CD14-positive monocyte (primary cell): ENCODE measurements around the gene SPATA20. TPM values are rescaled to one million over a fixed set of nuclear protein-coding genes. Genes with fewer than 3 reads are reported as not detected.

Experiments used
- DNase-seq, 3 donors: peaks; one replicate each; pipeline ENCODE4 v3.0.0-alpha.2; 2011 to 2022
- H2AFZ ChIP-seq: 2 replicates; pipeline ENCODE4 v1.6.0; 2012; ENCODE audit warnings: mild to moderate bottlenecking, low read depth, low read length, inconsistent platforms; ENCODE audit not compliant: insufficient read depth, poor library complexity, severe bottlenecking
- H3K27ac ChIP-seq, 2 donors: 1 replicate in 1 of 2; 2 replicates in 1 of 2; pipeline ENCODE4 v1.5.1; 2012 to 2013; ENCODE audit warnings: low read length in 2 of 2, control low read depth in 1 of 2, inconsistent platforms in 1 of 2, low read depth in 1 of 2, mild to moderate bottlenecking in 1 of 2
- H3K27me3 ChIP-seq, 2 donors: one replicate each; pipeline versions ENCODE4 v1.6.0 to v1.6.1; 2011 to 2013; ENCODE audit warnings: low read length in 2 of 2; ENCODE audit not compliant: control insufficient read depth in 2 of 2, insufficient read depth in 2 of 2
- H3K36me3 ChIP-seq, 2 donors: replicated peaks in 1 of 2; 1 replicate in 1 of 2; 2 replicates in 1 of 2; pipeline versions ENCODE4 v1.5.1 to v1.6.1; 2012 to 2013; ENCODE audit warnings: low read length in 2 of 2, control low read depth in 1 of 2, inconsistent platforms in 1 of 2, mild to moderate bottlenecking in 1 of 2; ENCODE audit not compliant: insufficient read depth in 2 of 2, control insufficient read depth in 1 of 2
- H3K4me1 ChIP-seq, 2 donors: 1 replicate in 1 of 2; 2 replicates in 1 of 2; pipeline versions ENCODE4 v1.5.1 to v1.6.1; 2012 to 2013; ENCODE audit warnings: low read length in 2 of 2, control low read depth in 1 of 2, inconsistent platforms in 1 of 2, mild to moderate bottlenecking in 1 of 2, moderate library complexity in 1 of 2; ENCODE audit not compliant: insufficient read depth in 2 of 2, control insufficient read depth in 1 of 2
- H3K4me2 ChIP-seq: replicated peaks from 2 replicates; pipeline ENCODE3; 2012; ENCODE audit warnings: low read length, moderate library complexity, mild to moderate bottlenecking; ENCODE audit not compliant: poor library complexity, severe bottlenecking; ENCODE audit errors: extremely low read depth
- H3K4me3 ChIP-seq, 3 experiments: fragments of 200-600 bp in 1 of 3; sonication (generic) in 1 of 3; replicated peaks in 1 of 3; 1 replicate in 2 of 3; 2 replicates in 1 of 3; pipeline ENCODE4 v1.5.1; 2011 to 2013; ENCODE audit warnings: low read length in 3 of 3, mild to moderate bottlenecking in 3 of 3, control low read depth in 2 of 3, low read depth in 2 of 3, inconsistent platforms in 1 of 3, moderate library complexity in 1 of 3
- H3K79me2 ChIP-seq: 2 replicates; pipeline ENCODE4 v1.6.0; 2012; ENCODE audit warnings: mild to moderate bottlenecking, control low read depth, inconsistent platforms, low read length, moderate library complexity; ENCODE audit not compliant: insufficient read depth
- H3K9ac ChIP-seq: 2 replicates; pipeline ENCODE4 v1.6.0; 2017; ENCODE audit warnings: low read length, mild to moderate bottlenecking; ENCODE audit not compliant: insufficient read depth, poor library complexity, severe bottlenecking
- H3K9me3 ChIP-seq, 2 donors: replicated peaks in 1 of 2; 1 replicate in 1 of 2; 2 replicates in 1 of 2; pipeline versions ENCODE4 v1.5.1 to v1.6.1; 2012 to 2013; ENCODE audit warnings: low read length in 2 of 2, control low read depth in 1 of 2; ENCODE audit not compliant: control insufficient read depth in 1 of 2, insufficient read depth in 1 of 2
- H4K20me1 ChIP-seq: 2 replicates; pipeline ENCODE4 v1.6.0; 2012; ENCODE audit warnings: mild to moderate bottlenecking, low read length, control low read depth, moderate library complexity; ENCODE audit not compliant: insufficient read depth
- H3K27ac Mint-ChIP-seq, 7 donors: one replicate each; pipeline ENCODE4 v1.8.0; 2020; ENCODE audit warnings: mild to moderate bottlenecking in 7 of 7, mixed read lengths in 7 of 7, moderate library complexity in 6 of 7, inconsistent platforms in 2 of 7
- H3K27me3 Mint-ChIP-seq, 3 donors: one replicate each; pipeline ENCODE4 v1.8.0; 2021 to 2022; ENCODE audit warnings: low read depth in 3 of 3, mild to moderate bottlenecking in 3 of 3, mixed read lengths in 3 of 3, moderate library complexity in 3 of 3, inconsistent platforms in 1 of 3
- H3K36me3 Mint-ChIP-seq, 2 donors: one replicate each; pipeline ENCODE4 v1.8.0; 2020; ENCODE audit warnings: mixed read lengths in 2 of 2, inconsistent platforms in 1 of 2, mild to moderate bottlenecking in 1 of 2
- H3K4me1 Mint-ChIP-seq: one replicate; pipeline ENCODE4 v1.8.0; 2020; ENCODE audit warnings: mild to moderate bottlenecking, mixed read lengths
- H3K4me3 Mint-ChIP-seq, 2 donors: one replicate each; pipeline ENCODE4 v1.8.0; 2020; ENCODE audit warnings: mild to moderate bottlenecking in 2 of 2, mixed read lengths in 2 of 2, moderate library complexity in 1 of 2
- H3K9me3 Mint-ChIP-seq, 7 donors: one replicate each; pipeline ENCODE4 v1.8.0; 2020 to 2022; ENCODE audit warnings: mixed read lengths in 7 of 7, mild to moderate bottlenecking in 6 of 7, moderate library complexity in 6 of 7, inconsistent platforms in 2 of 7
- WGBS: methylation state at CpG from one replicate; pipeline ENCODE4 v1.1.5; 2013; ENCODE audit warnings: missing lambda C conversion rate; ENCODE audit not compliant: insufficient coverage; 5-methylcytosine and 5-hydroxymethylcytosine counted together
- intact Hi-C, 2 donors: fragments of 100-400 bp; cut with micrococcal nuclease; formaldehyde crosslinking; loops; one replicate each; pipeline versions ENCODE4 v1.15.0 to v1.15.1; 2023
- polyA plus RNA-seq, 3 donors: library from polyadenylated mRNA; depleted of rRNA in 1 of 3; unstranded in 2 of 3; stranded (reverse) in 1 of 3; fragments of 300-500 nt in 2 of 3; fragments of >200 nt in 1 of 3; fragmentation: Illumina TruSeq in 2 of 3; gene quantifications; 1 replicate in 2 of 3; 2 replicates in 1 of 3; pipeline ENCODE4 v1.2.3, GENCODE V29; 2012 to 2021
- TF ChIP-seq, protein P1 (sequence below): fragments of 200-600 bp; IDR thresholded peaks from one replicate; pipeline ENCODE4 v1.8.0; 2022; ENCODE audit warnings: antibody characterized with exemption, mild to moderate bottlenecking

SPATA20 gene
- polyA plus RNA-seq, 3 donors = 9.3 to 37.8 (median 12.2) TPM

DNA sequence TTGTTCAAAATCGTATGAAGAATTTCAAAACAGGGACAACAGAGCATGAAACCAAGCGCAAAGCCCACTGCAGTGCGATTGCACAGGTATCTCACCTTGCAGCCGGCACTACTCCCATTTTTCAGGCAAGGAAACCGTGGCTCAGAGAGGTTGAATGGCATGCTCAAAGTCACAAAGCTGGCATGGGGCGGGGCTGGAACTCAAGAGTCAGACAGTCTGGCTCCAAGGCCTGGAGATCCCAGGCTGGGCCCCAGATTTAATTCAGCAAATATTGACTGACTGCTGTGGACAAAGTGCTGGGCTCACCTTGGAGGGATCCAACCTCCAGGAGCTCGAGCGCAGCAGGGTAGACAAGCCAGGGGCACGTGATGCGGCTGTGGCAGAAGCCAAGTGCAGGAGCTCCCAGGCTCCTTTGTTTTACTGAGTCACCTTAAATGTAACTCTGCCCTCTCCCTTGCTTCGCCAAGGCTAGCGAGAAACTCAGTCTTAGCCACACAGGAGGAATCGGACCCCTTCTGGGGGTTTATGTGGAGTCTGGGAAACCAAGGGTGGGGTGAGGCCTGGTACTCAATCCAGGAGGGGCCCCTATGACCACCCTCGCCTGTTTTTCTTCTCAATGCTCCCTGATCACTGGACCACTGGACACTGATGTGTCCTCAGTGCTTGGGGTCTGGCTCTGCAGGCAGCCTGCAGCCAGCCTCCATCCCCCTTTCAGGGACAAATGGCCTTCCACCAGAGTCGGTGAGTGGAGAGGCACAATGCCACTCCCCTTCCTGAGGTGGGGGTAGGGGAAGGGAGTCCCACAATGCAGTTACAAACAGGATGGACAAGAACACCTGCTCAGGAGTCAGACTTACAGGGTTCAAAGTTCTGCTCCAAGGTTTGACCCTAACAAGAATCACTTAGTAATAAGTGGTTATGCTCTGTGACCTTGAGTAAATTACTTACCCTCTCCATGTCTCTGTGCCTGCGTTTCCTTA, 3.9 kb upstream of the SPATA20 start:
- Histone ChIP-seq H3K27me3 (no peaks in the 10 kb centered on the region), H3K79me2 (no peaks in the 10 kb centered on the region), H3K4me1 (peaks cover 28 to 39% of the 10 kb centered on the region in 2 donors), H3K9me3 (no peaks in the 10 kb centered on the region), H3K9ac (no peak overlapping the region), H3K4me2 (peak overlapping the region; percentile 99), H2AFZ (no peak overlapping the region), H3K27ac (no peak overlapping the region), H4K20me1 (no peaks in the 10 kb centered on the region), H3K4me3 (peak overlapping the region in 1 of 3 experiments; percentile 85), H3K36me3 (no peaks in the 10 kb centered on the region)
- Mint-ChIP-seq H3K36me3 (no peaks in the 10 kb centered on the region), H3K4me3 (peak overlapping the region; percentile 84 to 95), H3K27me3 (peaks cover 11 to 26% (median 18%) of the 10 kb centered on the region in 3 donors), H3K4me1 (peaks cover 35% of the 10 kb centered on the region), H3K27ac (no peak overlapping the region), H3K9me3 (no peaks in the 10 kb centered on the region)
- TF ChIP-seq, protein P1, sequence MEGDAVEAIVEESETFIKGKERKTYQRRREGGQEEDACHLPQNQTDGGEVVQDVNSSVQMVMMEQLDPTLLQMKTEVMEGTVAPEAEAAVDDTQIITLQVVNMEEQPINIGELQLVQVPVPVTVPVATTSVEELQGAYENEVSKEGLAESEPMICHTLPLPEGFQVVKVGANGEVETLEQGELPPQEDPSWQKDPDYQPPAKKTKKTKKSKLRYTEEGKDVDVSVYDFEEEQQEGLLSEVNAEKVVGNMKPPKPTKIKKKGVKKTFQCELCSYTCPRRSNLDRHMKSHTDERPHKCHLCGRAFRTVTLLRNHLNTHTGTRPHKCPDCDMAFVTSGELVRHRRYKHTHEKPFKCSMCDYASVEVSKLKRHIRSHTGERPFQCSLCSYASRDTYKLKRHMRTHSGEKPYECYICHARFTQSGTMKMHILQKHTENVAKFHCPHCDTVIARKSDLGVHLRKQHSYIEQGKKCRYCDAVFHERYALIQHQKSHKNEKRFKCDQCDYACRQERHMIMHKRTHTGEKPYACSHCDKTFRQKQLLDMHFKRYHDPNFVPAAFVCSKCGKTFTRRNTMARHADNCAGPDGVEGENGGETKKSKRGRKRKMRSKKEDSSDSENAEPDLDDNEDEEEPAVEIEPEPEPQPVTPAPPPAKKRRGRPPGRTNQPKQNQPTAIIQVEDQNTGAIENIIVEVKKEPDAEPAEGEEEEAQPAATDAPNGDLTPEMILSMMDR = no peak
- intact Hi-C loops = loop anchor here (5.0 to 10.0 kb wide), 4 partner anchors 58 to 302 kb away; partner anchors contain the start of gene ANKRD40 (in 1 of the 2)
- no peak for DNase-seq
- WGBS = 86% methylated on average over 11 of the region's 16 CpGs

DNA sequence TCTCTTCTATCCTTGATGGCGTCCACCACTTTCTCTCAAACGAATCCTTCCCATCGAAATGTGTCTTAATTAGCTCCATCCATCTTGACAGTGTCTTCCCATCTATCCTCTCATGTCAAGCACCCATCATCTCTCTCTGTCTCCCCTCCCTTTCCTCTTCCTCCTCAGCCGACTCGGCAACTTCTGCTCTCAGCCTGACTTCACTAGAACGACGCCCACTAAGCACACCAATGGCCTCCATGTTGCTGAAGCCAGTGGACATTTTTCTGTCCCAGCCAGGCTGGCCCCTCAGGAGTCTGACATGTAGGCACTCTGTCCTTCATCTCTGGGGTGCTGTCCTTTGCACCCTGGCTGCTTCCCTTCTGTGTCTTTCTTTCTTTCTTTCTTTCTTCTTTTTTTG, 2.5 kb upstream of the SPATA20 start:
- no peaks in the 10 kb centered on the region for H3K9me3 Mint-ChIP-seq
- H3K36me3 ChIP-seq = no peaks in the 10 kb centered on the region
- H3K4me2 ChIP-seq = no peak overlapping the region
- no peaks in the 10 kb centered on the region for H4K20me1 ChIP-seq
- peaks cover 11 to 26% (median 16%) of the 10 kb centered on the region in 3 donors for H3K27me3 Mint-ChIP-seq
- peak overlapping the region in 1 of 2 donors; percentile 40 for H3K4me3 Mint-ChIP-seq
- peaks cover 36% of the 10 kb centered on the region for H3K4me1 Mint-ChIP-seq
- peak in 1 of 3 donors; percentile 18 for DNase-seq
- WGBS = 43% methylated on average over 7 of the region's 7 CpGs
- H3K36me3 Mint-ChIP-seq = peaks cover 0 to 4% of the 10 kb centered on the region in 2 donors
- H3K9me3 ChIP-seq = no peaks in the 10 kb centered on the region
- H3K4me3 ChIP-seq = no peak overlapping the region
- H3K27me3 ChIP-seq = no peaks in the 10 kb centered on the region
- intact Hi-C loops = loop anchor here (5.0 to 10.0 kb wide), 4 partner anchors 60 to 300 kb away; partner anchors contain the start of gene ANKRD40 (in 1 of the 2)
- peak overlapping the region in 1 of 2 donors; percentile 15 for H3K27ac ChIP-seq
- H3K27ac Mint-ChIP-seq = peak overlapping the region in 3 of 7 donors; percentile 8 to 80 (median 37)
- peaks cover 28 to 40% of the 10 kb centered on the region in 2 donors for H3K4me1 ChIP-seq
- H3K9ac ChIP-seq = no peak overlapping the region
- no peak overlapping the region for H2AFZ ChIP-seq
- TF ChIP-seq, protein P1 = no peak
- no peaks in the 10 kb centered on the region for H3K79me2 ChIP-seq
